Measurements from ENCODE around the gene ITGA1.

The ITGA1 gene

GRCh38 chr5:52853650-52854049 lies 65.9 kb downstream of the ITGA1 start:
- DNase-seq (ENCODE audit: extremely low read depth, low read depth), result peak; percentile 15
- no peak overlapping the region for H3K4me3 ChIP-seq (replicated peaks; ENCODE audit: low read depth, low read length)
- TF ChIP-seq, protein P1, sequence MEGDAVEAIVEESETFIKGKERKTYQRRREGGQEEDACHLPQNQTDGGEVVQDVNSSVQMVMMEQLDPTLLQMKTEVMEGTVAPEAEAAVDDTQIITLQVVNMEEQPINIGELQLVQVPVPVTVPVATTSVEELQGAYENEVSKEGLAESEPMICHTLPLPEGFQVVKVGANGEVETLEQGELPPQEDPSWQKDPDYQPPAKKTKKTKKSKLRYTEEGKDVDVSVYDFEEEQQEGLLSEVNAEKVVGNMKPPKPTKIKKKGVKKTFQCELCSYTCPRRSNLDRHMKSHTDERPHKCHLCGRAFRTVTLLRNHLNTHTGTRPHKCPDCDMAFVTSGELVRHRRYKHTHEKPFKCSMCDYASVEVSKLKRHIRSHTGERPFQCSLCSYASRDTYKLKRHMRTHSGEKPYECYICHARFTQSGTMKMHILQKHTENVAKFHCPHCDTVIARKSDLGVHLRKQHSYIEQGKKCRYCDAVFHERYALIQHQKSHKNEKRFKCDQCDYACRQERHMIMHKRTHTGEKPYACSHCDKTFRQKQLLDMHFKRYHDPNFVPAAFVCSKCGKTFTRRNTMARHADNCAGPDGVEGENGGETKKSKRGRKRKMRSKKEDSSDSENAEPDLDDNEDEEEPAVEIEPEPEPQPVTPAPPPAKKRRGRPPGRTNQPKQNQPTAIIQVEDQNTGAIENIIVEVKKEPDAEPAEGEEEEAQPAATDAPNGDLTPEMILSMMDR (IDR thresholded peaks at IDR 0.05; ENCODE audit: low read depth, low read length, missing control alignments), result no peak

- TF ChIP-seq, protein P1 (IDR thresholded peaks at IDR 0.05; ENCODE audit: low read depth, low read length, missing control alignments), result no peak
- DNase-seq (ENCODE audit: extremely low read depth, low read depth), result no peak
- H3K4me3 ChIP-seq (replicated peaks; ENCODE audit: low read depth, low read length), result no peak overlapping the region
Measured at GRCh38 chr5:52854301-52854700, 66.6 kb downstream of the ITGA1 start.

- H3K4me3 ChIP-seq (replicated peaks; ENCODE audit: low read depth, low read length), result no peak overlapping the region
- TF ChIP-seq, protein P1 (IDR thresholded peaks at IDR 0.05; ENCODE audit: low read depth, low read length, missing control alignments), result no peak
- DNase-seq (ENCODE audit: extremely low read depth, low read depth), result no peak
Measured at GRCh38 chr5:52854949-52855348, 67.2 kb downstream of the ITGA1 start.

DNA sequence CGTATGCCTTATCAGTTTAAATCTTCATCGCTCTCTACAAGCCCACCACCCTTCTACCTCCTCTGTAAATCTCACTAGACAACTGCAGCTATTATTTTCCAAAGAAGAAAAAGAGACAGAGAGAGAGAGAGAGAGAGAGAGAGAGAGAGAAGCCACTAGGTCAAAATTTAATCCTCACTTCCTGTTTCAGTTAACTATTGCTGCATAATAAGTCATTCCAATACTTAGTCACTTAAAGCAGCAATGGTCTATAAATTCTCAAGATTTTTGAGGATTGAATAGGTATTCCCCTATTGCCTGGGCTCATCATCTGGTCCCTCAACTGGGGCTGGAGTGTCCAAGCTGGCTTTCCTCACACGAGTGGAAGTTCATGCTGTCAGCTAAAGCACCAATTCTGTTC lies 68.8 kb downstream of the ITGA1 start:
- H3K4me3 ChIP-seq (replicated peaks; ENCODE audit: low read depth, low read length), result no peak overlapping the region
- TF ChIP-seq, protein P1 (IDR thresholded peaks at IDR 0.05; ENCODE audit: low read depth, low read length, missing control alignments), result no peak
- no peak for DNase-seq (ENCODE audit: extremely low read depth, low read depth)

GRCh38 chr5:52859628-52860027 lies 71.9 kb downstream of the ITGA1 start:
- TF ChIP-seq, protein P1 (IDR thresholded peaks at IDR 0.05; ENCODE audit: low read depth, low read length, missing control alignments), result no peak
- H3K4me3 ChIP-seq (replicated peaks; ENCODE audit: low read depth, low read length), result no peak overlapping the region
- DNase-seq (ENCODE audit: extremely low read depth, low read depth), result peak; percentile 27

GRCh38 chr5:52861368-52861767 lies 73.7 kb downstream of the ITGA1 start:
- TF ChIP-seq, protein P1 (IDR thresholded peaks at IDR 0.05; ENCODE audit: low read depth, low read length, missing control alignments), result no peak
- DNase-seq (ENCODE audit: extremely low read depth, low read depth), result no peak
- H3K4me3 ChIP-seq (replicated peaks; ENCODE audit: low read depth, low read length), result no peak overlapping the region

- no peak for DNase-seq (ENCODE audit: extremely low read depth, low read depth)
- no peak overlapping the region for H3K4me3 ChIP-seq (replicated peaks; ENCODE audit: low read depth, low read length)
- TF ChIP-seq, protein P1 (IDR thresholded peaks at IDR 0.05; ENCODE audit: low read depth, low read length, missing control alignments), result no peak
Measured at GRCh38 chr5:52863715-52864290, 76.1 kb downstream of the ITGA1 start.
